Psoas muscle (tissue), 8 donors: ENCODE results near the gene CADM1. TPM values are rescaled to one million over a fixed set of nuclear protein-coding genes. Genes with fewer than 3 reads are reported as not detected.

Experiments
- ATAC-seq, 4 donors: fragments of 200-7000 bp; cut with Tn5 transposase; one replicate each; pipeline ENCODE4 v1.9.1; 2020; ENCODE audit warnings: moderate library complexity in 3 of 4, mild to moderate bottlenecking in 2 of 4
- DNase-seq, 2 donors: peaks; one replicate each; pipeline ENCODE4 v3.0.0-alpha.2; 2020
- H3K27ac ChIP-seq: fragments of 200-600 bp; one replicate; pipeline ENCODE4 v1.8.0; 2022
- H3K27me3 ChIP-seq, 3 donors: fragments of 200-600 bp in 1 of 3; one replicate each; pipeline versions ENCODE4 v1.6.1 to v1.8.0; 2013 to 2022; ENCODE audit warnings: low read length in 2 of 3, mild to moderate bottlenecking in 2 of 3, moderate library complexity in 1 of 3; ENCODE audit not compliant: insufficient read depth in 3 of 3
- H3K36me3 ChIP-seq, 2 donors: fragments of 200-600 bp in 1 of 2; one replicate each; pipeline versions ENCODE4 v1.6.1 to v1.8.0; 2013 to 2022; ENCODE audit warnings: low read depth in 1 of 2, mild to moderate bottlenecking in 1 of 2, moderate library complexity in 1 of 2; ENCODE audit not compliant: insufficient read depth in 1 of 2
- H3K4me1 ChIP-seq: fragments of 200-600 bp; one replicate; pipeline ENCODE4 v1.8.0; 2022
- H3K4me3 ChIP-seq: fragments of 200-600 bp; one replicate; pipeline ENCODE4 v1.8.0; 2022; ENCODE audit warnings: mild to moderate bottlenecking
- H3K9me3 ChIP-seq: fragments of 200-600 bp; one replicate; pipeline ENCODE4 v1.8.0; 2022
- CTCF ChIP-seq: fragments of 200-600 bp; IDR thresholded peaks from one replicate; pipeline ENCODE4 v1.8.0; 2022; ENCODE audit warnings: antibody characterized with exemption
- WGBS, 3 donors: extraction: QIAGEN DNeasy Blood & Tissue Kit; methylation state at CpG; one replicate each; pipeline versions ENCODE4 v1.1.6 to v1.1.7; 2013; 5-methylcytosine and 5-hydroxymethylcytosine counted together
- intact Hi-C, 2 donors: fragments of 100-400 bp; cut with DNase I; formaldehyde crosslinking; loops; one replicate each; pipeline versions ENCODE4 v1.11.0 to v1.14.2; 2022
- polyA plus RNA-seq, 3 donors: library from polyadenylated mRNA; stranded (reverse); fragments of 200-250 nt; gene quantifications; one replicate each; pipeline ENCODE4 v1.2.3, GENCODE V29; 2013
- total RNA-seq, 4 donors: library from RNA; stranded (reverse); fragmentation: NEBNext Ultra II Directional in 2 of 4; extraction: Animal tissue kit (Norgen Biotek cat#: 25700) in 2 of 4; gene quantifications; one replicate each; pipeline versions ENCODE4 v1.2.1 to v1.2.4, GENCODE V29; 2021 to 2023
- donor health status: healthy with polysubstance abuse.
- donor health status: DM: no; HTN: no; CAD: no; lungs with moderate emphysema.
- donor health status: Bipolar disorder and iron deficiency.
- donor health status: healthy.
- donor health status: DM: yes; HTN: yes; CAD: no.
- donor health status: DM: no; HTN: no; CAD: no.
- donor health status: DM: no; HTN: no; CAD: no.
- donor health status: DM: yes; HTN: yes; CAD: no.

CADM1 gene
- total and polyA plus RNA-seq, 7 donors: 3.1 to 12.4 (median 9.5) TPM

GRCh38 chr11:115144014-115144413 is 360.2 kb downstream of the CADM1 start:
- H3K27me3 ChIP-seq: no peaks in the 10 kb centered on the region
- H3K36me3 ChIP-seq: no peaks in the 10 kb centered on the region
- H3K4me3 ChIP-seq: no peak overlapping the region
- intact Hi-C loops: no loop called here
- H3K27ac ChIP-seq: no peak overlapping the region
- 89 to 94% (median 89%) methylated on average over 5 of the region's 5 CpGs for WGBS, 3 donors
- no peaks in the 10 kb centered on the region for H3K9me3 ChIP-seq
- no peaks in the 10 kb centered on the region for H3K4me1 ChIP-seq
- ATAC-seq (no peak), DNase-seq (no peak)
- TF ChIP-seq CTCF: no peak

- no peaks in the 10 kb centered on the region for H3K36me3 ChIP-seq
- H3K27ac ChIP-seq: no peak overlapping the region
- H3K9me3 ChIP-seq: no peaks in the 10 kb centered on the region
- no peaks in the 10 kb centered on the region for H3K27me3 ChIP-seq
- H3K4me1 ChIP-seq: no peaks in the 10 kb centered on the region
- intact Hi-C loops: no loop called here
- 67 to 74% (median 72%) methylated on average over 13 of the region's 13 CpGs for WGBS, 3 donors
- DNase-seq: no peak
- H3K4me3 ChIP-seq: no peak overlapping the region
- TF ChIP-seq CTCF: no peak
- no peak for ATAC-seq
These were observed 362.7 kb downstream of the CADM1 start for GRCh38 chr11:115141231-115142114.

- intact Hi-C loops: no loop called here
- no peak overlapping the region for H3K27ac ChIP-seq
- peak in 1 of 4 donors; percentile 19 for ATAC-seq
- H3K4me3 ChIP-seq: no peak overlapping the region
- no peaks in the 10 kb centered on the region for H3K4me1 ChIP-seq
- no peak for DNase-seq
- H3K36me3 ChIP-seq: no peaks in the 10 kb centered on the region
- no peak for TF ChIP-seq CTCF
- WGBS, 3 donors: 74 to 83% (median 78%) methylated on average over 3 of the region's 3 CpGs
- no peaks in the 10 kb centered on the region for H3K27me3 ChIP-seq
- H3K9me3 ChIP-seq: no peaks in the 10 kb centered on the region
These were observed 368.3 kb downstream of the CADM1 start for GRCh38 chr11:115135936-115136335.

- Histone ChIP-seq H3K4me3 (no peak overlapping the region), H3K9me3 (no peaks in the 10 kb centered on the region), H3K4me1 (no peaks in the 10 kb centered on the region), H3K27ac (no peak overlapping the region), H3K36me3 (no peaks in the 10 kb centered on the region), H3K27me3 (no peaks in the 10 kb centered on the region)
- no peak for DNase-seq
- 29 to 48% (median 30%) methylated on average over 11 of the region's 11 CpGs for WGBS, 3 donors
- TF ChIP-seq CTCF: no peak
- intact Hi-C loops: no loop called here
- ATAC-seq: peak; percentile 50 to 93 (median 78)
These were observed 369.3 kb downstream of the CADM1 start for GRCh38 chr11:115134926-115135325.
